Measurements from ENCODE around the gene OMA1.

DNA sequence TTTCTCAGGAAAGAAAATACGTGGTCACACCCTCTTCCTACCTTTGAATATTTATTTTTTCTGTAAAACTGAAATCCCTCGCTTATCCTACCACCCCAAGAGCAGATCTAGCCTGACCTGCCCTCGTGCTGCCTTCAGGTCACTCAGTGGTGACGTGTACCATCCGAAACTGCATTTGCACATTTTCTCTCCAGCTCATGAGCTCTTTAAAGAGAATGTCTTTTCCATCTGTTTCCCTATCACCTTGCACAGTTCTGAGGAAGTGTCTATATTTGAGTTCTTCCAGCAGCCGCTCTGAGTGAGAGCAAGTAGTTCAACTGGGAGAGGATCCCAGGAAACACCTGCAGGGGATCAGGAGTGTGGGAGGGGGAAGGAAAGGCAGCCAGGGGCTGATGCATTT lies 91.7 kb downstream of the OMA1 start:
- TF ChIP-seq ZC3H10 (CRISPR knock-in tag; IDR thresholded peaks at IDR 0.05) (no peak), PPARA (CRISPR knock-in tag; IDR thresholded peaks at IDR 0.05; ENCODE audit: borderline replicate concordance) (no peak), ARNTL (CRISPR knock-in tag; IDR thresholded peaks at IDR 0.05; ENCODE audit: borderline replicate concordance, low read depth) (no peak), RARB (CRISPR knock-in tag; IDR thresholded peaks at IDR 0.05) (no peak), CSDC2 (CRISPR knock-in tag; IDR thresholded peaks at IDR 0.05) (no peak), ESRRG (CRISPR knock-in tag; IDR thresholded peaks at IDR 0.05) (no peak), GLIS3 (CRISPR knock-in tag; IDR thresholded peaks at IDR 0.05) (no peak), ZNF565 (CRISPR knock-in tag; conservative IDR thresholded peaks at IDR 0.05; ENCODE audit: low read depth) (no peak)
- TF ChIP-seq, protein P1, sequence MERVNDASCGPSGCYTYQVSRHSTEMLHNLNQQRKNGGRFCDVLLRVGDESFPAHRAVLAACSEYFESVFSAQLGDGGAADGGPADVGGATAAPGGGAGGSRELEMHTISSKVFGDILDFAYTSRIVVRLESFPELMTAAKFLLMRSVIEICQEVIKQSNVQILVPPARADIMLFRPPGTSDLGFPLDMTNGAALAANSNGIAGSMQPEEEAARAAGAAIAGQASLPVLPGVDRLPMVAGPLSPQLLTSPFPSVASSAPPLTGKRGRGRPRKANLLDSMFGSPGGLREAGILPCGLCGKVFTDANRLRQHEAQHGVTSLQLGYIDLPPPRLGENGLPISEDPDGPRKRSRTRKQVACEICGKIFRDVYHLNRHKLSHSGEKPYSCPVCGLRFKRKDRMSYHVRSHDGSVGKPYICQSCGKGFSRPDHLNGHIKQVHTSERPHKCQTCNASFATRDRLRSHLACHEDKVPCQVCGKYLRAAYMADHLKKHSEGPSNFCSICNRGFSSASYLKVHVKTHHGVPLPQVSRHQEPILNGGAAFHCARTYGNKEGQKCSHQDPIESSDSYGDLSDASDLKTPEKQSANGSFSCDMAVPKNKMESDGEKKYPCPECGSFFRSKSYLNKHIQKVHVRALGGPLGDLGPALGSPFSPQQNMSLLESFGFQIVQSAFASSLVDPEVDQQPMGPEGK (CRISPR knock-in tag; IDR thresholded peaks at IDR 0.05; ENCODE audit: borderline replicate concordance): no peak
